ENCODE data around the gene VGLL3. TPM values are rescaled to one million over a fixed set of nuclear protein-coding genes. Genes with fewer than 3 reads are reported as not detected.

VGLL3 gene
- total RNA-seq, 4 donors from 2014 or later, result 6.2 to 17.8 (median 12.6) TPM

GRCh38 chr3:86951322-86951721 lies 39.6 kb downstream of the VGLL3 start:
- Histone ChIP-seq H3K36me3 (no peaks in the 10 kb centered on the region), H3K4me1 (no peaks in the 10 kb centered on the region), H3K4me3 (no peak overlapping the region), H3K27me3 (no peaks in the 10 kb centered on the region), H3K9me3 (no peaks in the 10 kb centered on the region), H3K27ac (no peak overlapping the region)
- no peak for TF ChIP-seq EP300 (IDR thresholded peaks at IDR 0.05)
- TF ChIP-seq, protein P1, sequence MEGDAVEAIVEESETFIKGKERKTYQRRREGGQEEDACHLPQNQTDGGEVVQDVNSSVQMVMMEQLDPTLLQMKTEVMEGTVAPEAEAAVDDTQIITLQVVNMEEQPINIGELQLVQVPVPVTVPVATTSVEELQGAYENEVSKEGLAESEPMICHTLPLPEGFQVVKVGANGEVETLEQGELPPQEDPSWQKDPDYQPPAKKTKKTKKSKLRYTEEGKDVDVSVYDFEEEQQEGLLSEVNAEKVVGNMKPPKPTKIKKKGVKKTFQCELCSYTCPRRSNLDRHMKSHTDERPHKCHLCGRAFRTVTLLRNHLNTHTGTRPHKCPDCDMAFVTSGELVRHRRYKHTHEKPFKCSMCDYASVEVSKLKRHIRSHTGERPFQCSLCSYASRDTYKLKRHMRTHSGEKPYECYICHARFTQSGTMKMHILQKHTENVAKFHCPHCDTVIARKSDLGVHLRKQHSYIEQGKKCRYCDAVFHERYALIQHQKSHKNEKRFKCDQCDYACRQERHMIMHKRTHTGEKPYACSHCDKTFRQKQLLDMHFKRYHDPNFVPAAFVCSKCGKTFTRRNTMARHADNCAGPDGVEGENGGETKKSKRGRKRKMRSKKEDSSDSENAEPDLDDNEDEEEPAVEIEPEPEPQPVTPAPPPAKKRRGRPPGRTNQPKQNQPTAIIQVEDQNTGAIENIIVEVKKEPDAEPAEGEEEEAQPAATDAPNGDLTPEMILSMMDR (IDR thresholded peaks at IDR 0.05), result no peak
- TF ChIP-seq POLR2AphosphoS5 (IDR thresholded peaks at IDR 0.05), result no peak
- TF ChIP-seq POLR2A (IDR thresholded peaks at IDR 0.05), result no peak
- no peak for DNase-seq (ENCODE audit: low spot score in 2 of 2)

DNA sequence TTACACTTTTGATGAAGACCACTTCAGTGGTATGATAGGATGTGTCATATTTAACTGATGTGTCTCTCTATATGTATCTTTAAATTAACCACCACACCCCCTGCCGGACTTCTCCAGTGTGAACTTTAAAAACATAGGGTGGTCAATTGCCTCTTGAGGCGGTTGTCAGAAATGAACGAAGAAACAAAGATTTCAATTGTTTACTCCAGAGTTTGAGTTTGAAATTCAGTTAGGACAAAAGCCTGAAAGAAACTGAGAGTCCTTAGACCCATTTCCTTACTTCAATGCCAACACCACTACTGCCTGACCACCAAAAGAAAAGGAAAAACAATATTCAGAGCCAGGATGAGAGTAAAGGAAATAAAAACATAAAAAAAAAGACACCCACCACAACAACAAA lies 40.2 kb downstream of the VGLL3 start:
- no peak for DNase-seq (ENCODE audit: low spot score in 2 of 2)
- Histone ChIP-seq H3K4me1 (no peaks in the 10 kb centered on the region), H3K9me3 (no peaks in the 10 kb centered on the region), H3K27me3 (no peaks in the 10 kb centered on the region), H3K27ac (no peak overlapping the region), H3K4me3 (no peak overlapping the region), H3K36me3 (no peaks in the 10 kb centered on the region)
- no peak for TF ChIP-seq EP300 (IDR thresholded peaks at IDR 0.05)
- TF ChIP-seq, protein P1 (IDR thresholded peaks at IDR 0.05), result no peak
- TF ChIP-seq POLR2A (IDR thresholded peaks at IDR 0.05), result no peak
- TF ChIP-seq POLR2AphosphoS5 (IDR thresholded peaks at IDR 0.05), result no peak
- 92% methylated on average over 3 of the region's 3 CpGs for WGBS

- DNase-seq (ENCODE audit: low spot score in 2 of 2), result no peak
- no peaks in the 10 kb centered on the region for H3K36me3 ChIP-seq
- no peak overlapping the region for H3K4me3 ChIP-seq
- no peak overlapping the region for H3K27ac ChIP-seq
- H3K4me1 ChIP-seq, result no peaks in the 10 kb centered on the region
- TF ChIP-seq EP300 (IDR thresholded peaks at IDR 0.05) (no peak), POLR2A (IDR thresholded peaks at IDR 0.05) (no peak), POLR2AphosphoS5 (IDR thresholded peaks at IDR 0.05) (no peak)
- TF ChIP-seq, protein P1 (IDR thresholded peaks at IDR 0.05), result no peak
- H3K9me3 ChIP-seq, result no peaks in the 10 kb centered on the region
- no peaks in the 10 kb centered on the region for H3K27me3 ChIP-seq
These were observed 41.1 kb downstream of the VGLL3 start for GRCh38 chr3:86949850-86950249.

GRCh38 chr3:86948822-86949221 lies 42.1 kb downstream of the VGLL3 start:
- H3K27ac ChIP-seq, result no peak overlapping the region
- no peaks in the 10 kb centered on the region for H3K9me3 ChIP-seq
- no peak for DNase-seq (ENCODE audit: low spot score in 2 of 2)
- H3K27me3 ChIP-seq, result no peaks in the 10 kb centered on the region
- 73% methylated on average over 1 of the region's 1 CpG for WGBS
- no peak overlapping the region for H3K4me3 ChIP-seq
- no peaks in the 10 kb centered on the region for H3K36me3 ChIP-seq
- TF ChIP-seq POLR2AphosphoS5 (IDR thresholded peaks at IDR 0.05), result no peak
- no peaks in the 10 kb centered on the region for H3K4me1 ChIP-seq

DNA sequence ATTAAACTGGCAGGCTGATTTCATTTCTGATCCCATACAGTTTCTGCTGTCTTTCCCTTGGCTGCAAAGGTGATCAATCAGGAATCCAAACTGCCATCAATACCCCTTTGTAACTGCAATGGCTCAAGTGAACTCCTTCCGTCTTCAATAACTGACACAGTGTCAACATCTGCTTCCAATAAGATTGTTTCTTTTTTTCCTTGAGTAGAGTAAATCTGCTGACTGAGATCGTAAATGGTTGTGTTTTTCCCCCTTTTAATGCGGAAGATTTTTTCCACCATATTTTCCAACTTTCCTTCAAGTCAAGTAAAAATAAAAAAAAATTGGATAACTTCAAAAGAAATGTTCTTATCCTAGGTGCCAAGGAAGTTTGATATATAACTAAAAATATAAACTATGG lies 48.7 kb downstream of the VGLL3 start:
- Histone ChIP-seq H3K36me3 (no peaks in the 10 kb centered on the region), H3K27me3 (no peaks in the 10 kb centered on the region), H3K27ac (no peak overlapping the region), H3K9me3 (no peaks in the 10 kb centered on the region), H3K4me3 (no peak overlapping the region), H3K4me1 (peaks cover 11% of the 10 kb centered on the region)
- DNase-seq (ENCODE audit: low spot score in 2 of 2), result no peak
- 62% methylated on average over 3 of the region's 3 CpGs for WGBS
- no peak for TF ChIP-seq POLR2AphosphoS5 (IDR thresholded peaks at IDR 0.05)
- no peak for TF ChIP-seq POLR2A (IDR thresholded peaks at IDR 0.05)
- no peak for TF ChIP-seq EP300 (IDR thresholded peaks at IDR 0.05)
- TF ChIP-seq, protein P1 (IDR thresholded peaks at IDR 0.05), result no peak

DNA sequence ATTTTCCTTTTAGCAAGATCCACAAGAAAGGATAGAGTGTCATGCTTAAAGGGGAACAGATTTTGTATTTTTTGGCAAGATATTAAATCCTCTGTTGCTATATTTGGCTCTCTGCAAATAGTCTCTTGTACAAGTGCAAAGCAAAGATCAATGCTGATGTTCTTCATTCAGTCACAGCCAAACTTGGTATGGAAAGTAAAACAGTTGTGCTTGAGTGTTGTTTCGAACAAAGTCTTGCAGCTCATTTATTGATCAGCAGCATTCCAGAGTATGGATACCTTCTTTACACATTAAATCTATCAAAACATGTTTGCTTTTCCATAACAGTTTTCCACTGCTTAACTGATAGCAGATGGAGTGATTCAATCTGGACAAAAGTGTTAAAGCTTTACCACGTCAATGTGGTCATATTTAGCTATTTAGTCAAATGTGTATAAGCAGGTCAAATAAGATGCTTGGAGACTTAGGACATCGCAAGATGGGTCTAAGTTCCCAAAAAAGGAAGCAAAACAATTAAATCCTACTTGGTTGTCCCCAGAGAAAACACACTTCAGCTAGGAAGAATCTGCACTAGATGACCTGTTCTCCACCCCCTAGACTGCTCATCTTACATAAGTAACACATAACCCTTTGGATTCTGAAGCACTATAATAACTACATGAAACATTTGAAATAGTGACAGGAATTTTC lies 52.4 kb downstream of the VGLL3 start:
- Histone ChIP-seq H3K27ac (peak overlapping the region; percentile 12), H3K4me3 (no peak overlapping the region), H3K9me3 (no peaks in the 10 kb centered on the region), H3K36me3 (no peaks in the 10 kb centered on the region), H3K4me1 (peaks cover 16% of the 10 kb centered on the region), H3K27me3 (no peaks in the 10 kb centered on the region)
- WGBS, result 65% methylated on average over 3 of the region's 3 CpGs
- no peak for TF ChIP-seq POLR2AphosphoS5 (IDR thresholded peaks at IDR 0.05)
- TF ChIP-seq, protein P1 (IDR thresholded peaks at IDR 0.05), result no peak
- no peak for TF ChIP-seq POLR2A (IDR thresholded peaks at IDR 0.05)
- no peak for TF ChIP-seq EP300 (IDR thresholded peaks at IDR 0.05)
- no peak for DNase-seq (ENCODE audit: low spot score in 2 of 2)
